ENCODE results near the gene ZCCHC10. TPM values are rescaled to one million over a fixed set of nuclear protein-coding genes. Genes with fewer than 3 reads are reported as not detected.

Gene ZCCHC10
- total RNA-seq: 10 to 100 TPM; 19.4 to 23.3 TPM

- Mint-ChIP-seq H3K4me3 (peak within 1 kb of the TSS; percentile 94), H3K27ac (peak within 1 kb of the TSS; percentile 90), H3K27me3 (no peaks in the 10 kb centered on the region), H3K9me3 (no peaks in the 10 kb centered on the region), H3K4me1 (peaks cover 14% of the 10 kb centered on the region), H3K36me3 (ENCODE audit: low read depth) (peaks cover 21% of the 10 kb centered on the region)
- peak; percentile 100 for ATAC-seq (replicated peaks)
Measured at GRCh38 chr5:133025804-133026663, at the start of gene ZCCHC10. Gene ZCCHC10 (minus strand): TSS chr5:133026549. CDS start chr5:133026537, 12 bp downstream.

GRCh38 chr5:133075572-133076536 is 49.5 kb upstream of the ZCCHC10 start:
- Mint-ChIP-seq H3K9me3 (no peaks in the 10 kb centered on the region), H3K4me1 (peaks cover 8% of the 10 kb centered on the region), H3K36me3 (ENCODE audit: low read depth) (peaks cover 99% of the 10 kb centered on the region), H3K4me3 (no peak overlapping the region), H3K27me3 (no peaks in the 10 kb centered on the region), H3K27ac (no peak overlapping the region)
- no peak for ATAC-seq (replicated peaks)

GRCh38 chr5:133072021-133072420 is 45.7 kb upstream of the ZCCHC10 start:
- no peaks in the 10 kb centered on the region for H3K27me3 Mint-ChIP-seq
- no peak for ATAC-seq (replicated peaks)
- H3K27ac Mint-ChIP-seq: no peak overlapping the region
- no peaks in the 10 kb centered on the region for H3K9me3 Mint-ChIP-seq
- no peak overlapping the region for H3K4me3 Mint-ChIP-seq
- H3K36me3 Mint-ChIP-seq (ENCODE audit: low read depth): peaks cover 99% of the 10 kb centered on the region
- peaks cover 10% of the 10 kb centered on the region for H3K4me1 Mint-ChIP-seq

GRCh38 chr5:133066045-133066444 is 39.7 kb upstream of the ZCCHC10 start:
- Mint-ChIP-seq H3K9me3 (no peaks in the 10 kb centered on the region), H3K27me3 (no peaks in the 10 kb centered on the region), H3K4me1 (peaks cover 19% of the 10 kb centered on the region), H3K27ac (peak overlapping the region; percentile 44), H3K4me3 (no peak overlapping the region), H3K36me3 (ENCODE audit: low read depth) (peaks cover 76% of the 10 kb centered on the region)
- ATAC-seq (replicated peaks): no peak

GRCh38 chr5:133065471-133065870 is 39.1 kb upstream of the ZCCHC10 start:
- H3K4me3 Mint-ChIP-seq: no peak overlapping the region
- H3K27me3 Mint-ChIP-seq: no peaks in the 10 kb centered on the region
- peaks cover 19% of the 10 kb centered on the region for H3K4me1 Mint-ChIP-seq
- no peaks in the 10 kb centered on the region for H3K9me3 Mint-ChIP-seq
- peak overlapping the region; percentile 44 for H3K27ac Mint-ChIP-seq
- ATAC-seq (replicated peaks): no peak
- H3K36me3 Mint-ChIP-seq (ENCODE audit: low read depth): peaks cover 71% of the 10 kb centered on the region

GRCh38 chr5:133063965-133064364 is 37.6 kb upstream of the ZCCHC10 start:
- Mint-ChIP-seq H3K4me1 (peaks cover 24% of the 10 kb centered on the region), H3K27me3 (no peaks in the 10 kb centered on the region), H3K27ac (no peak overlapping the region), H3K9me3 (no peaks in the 10 kb centered on the region), H3K4me3 (no peak overlapping the region), H3K36me3 (ENCODE audit: low read depth) (peaks cover 61% of the 10 kb centered on the region)
- no peak for ATAC-seq (replicated peaks)

- Mint-ChIP-seq H3K27me3 (no peaks in the 10 kb centered on the region), H3K4me1 (peaks cover 21% of the 10 kb centered on the region), H3K9me3 (no peaks in the 10 kb centered on the region), H3K27ac (peak overlapping the region; percentile 48), H3K4me3 (no peak overlapping the region), H3K36me3 (ENCODE audit: low read depth) (peaks cover 44% of the 10 kb centered on the region)
- ATAC-seq (replicated peaks): no peak
Measured at GRCh38 chr5:133062276-133062675, 35.9 kb upstream of the ZCCHC10 start.

GRCh38 chr5:133059621-133060020 is 33.3 kb upstream of the ZCCHC10 start:
- Mint-ChIP-seq H3K36me3 (ENCODE audit: low read depth) (peaks cover 26% of the 10 kb centered on the region), H3K4me1 (peaks cover 28% of the 10 kb centered on the region), H3K9me3 (no peaks in the 10 kb centered on the region), H3K27me3 (no peaks in the 10 kb centered on the region), H3K27ac (peak overlapping the region; percentile 78), H3K4me3 (no peak overlapping the region)
- ATAC-seq (replicated peaks): no peak

- no peak for ATAC-seq (replicated peaks)
- H3K4me3 Mint-ChIP-seq: peak overlapping the region; percentile 37
- peaks cover 22% of the 10 kb centered on the region for H3K4me1 Mint-ChIP-seq
- no peaks in the 10 kb centered on the region for H3K9me3 Mint-ChIP-seq
- peaks cover 26% of the 10 kb centered on the region for H3K36me3 Mint-ChIP-seq (ENCODE audit: low read depth)
- H3K27me3 Mint-ChIP-seq: no peaks in the 10 kb centered on the region
- no peak overlapping the region for H3K27ac Mint-ChIP-seq
Measured at GRCh38 chr5:133056891-133057290, 30.5 kb upstream of the ZCCHC10 start.

GRCh38 chr5:133054697-133055471 is 28.5 kb upstream of the ZCCHC10 start:
- H3K27me3 Mint-ChIP-seq: no peaks in the 10 kb centered on the region
- no peaks in the 10 kb centered on the region for H3K9me3 Mint-ChIP-seq
- no peak for ATAC-seq (replicated peaks)
- H3K4me1 Mint-ChIP-seq: peaks cover 19% of the 10 kb centered on the region
- peaks cover 31% of the 10 kb centered on the region for H3K36me3 Mint-ChIP-seq (ENCODE audit: low read depth)
- H3K27ac Mint-ChIP-seq: no peak overlapping the region
- peak overlapping the region; percentile 97 for H3K4me3 Mint-ChIP-seq

GRCh38 chr5:133053448-133053847 is 27.1 kb upstream of the ZCCHC10 start:
- H3K27ac Mint-ChIP-seq: peak overlapping the region; percentile 99
- peak overlapping the region; percentile 97 for H3K4me3 Mint-ChIP-seq
- H3K9me3 Mint-ChIP-seq: no peaks in the 10 kb centered on the region
- H3K27me3 Mint-ChIP-seq: no peaks in the 10 kb centered on the region
- H3K4me1 Mint-ChIP-seq: peaks cover 19% of the 10 kb centered on the region
- ATAC-seq (replicated peaks): no peak
- peaks cover 26% of the 10 kb centered on the region for H3K36me3 Mint-ChIP-seq (ENCODE audit: low read depth)

- peaks cover 26% of the 10 kb centered on the region for H3K36me3 Mint-ChIP-seq (ENCODE audit: low read depth)
- peaks cover 13% of the 10 kb centered on the region for H3K4me1 Mint-ChIP-seq
- H3K27me3 Mint-ChIP-seq: no peaks in the 10 kb centered on the region
- peak overlapping the region; percentile 97 for H3K4me3 Mint-ChIP-seq
- peak overlapping the region; percentile 99 for H3K27ac Mint-ChIP-seq
- peak; percentile 42 for ATAC-seq (replicated peaks)
- H3K9me3 Mint-ChIP-seq: no peaks in the 10 kb centered on the region
Measured at GRCh38 chr5:133052317-133053175, 26.2 kb upstream of the ZCCHC10 start.

Data from activated T-helper 17 cell treated with anti-CD3 and anti-CD28 coated beads, Interleukin-2, amount 50 U/mL, for 72 hours (primary cell).